ENCODE data around the gene ANKS1A. TPM values are rescaled to one million over a fixed set of nuclear protein-coding genes. Genes with fewer than 3 reads are reported as not detected.
"Not testable (repeated sequence)": the region's sequence is repeated elsewhere in the genome, so short reads cannot be mapped to it uniquely, and the experiment has no call there.

The ANKS1A gene
- total and polyA plus RNA-seq, 11 donors = 11.0 to 49.5 (median 29.3) TPM

DNA sequence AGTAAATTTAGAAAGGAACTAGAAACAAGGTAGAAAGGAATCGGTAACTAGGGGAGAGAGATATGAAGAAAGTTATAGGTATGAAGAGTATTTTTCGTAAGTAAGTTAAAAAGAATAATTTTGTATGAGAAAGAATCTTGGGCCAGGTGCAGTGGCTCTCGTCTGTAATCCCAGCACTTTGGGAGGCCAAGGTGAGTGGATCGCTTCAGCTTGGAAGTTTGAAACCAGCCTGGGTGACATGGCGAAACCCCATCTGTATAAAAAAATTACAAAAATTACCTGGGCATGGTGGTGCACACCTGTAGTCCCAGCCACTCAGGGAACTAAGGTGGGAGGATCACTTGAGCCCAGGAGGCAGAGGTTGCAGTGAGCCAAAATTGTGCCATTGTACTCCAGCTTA is 210.1 kb downstream of the ANKS1A start:
- TF ChIP-seq POLR2A (IDR thresholded peaks at IDR 0.05) = no peak
- TF ChIP-seq, protein P1, sequence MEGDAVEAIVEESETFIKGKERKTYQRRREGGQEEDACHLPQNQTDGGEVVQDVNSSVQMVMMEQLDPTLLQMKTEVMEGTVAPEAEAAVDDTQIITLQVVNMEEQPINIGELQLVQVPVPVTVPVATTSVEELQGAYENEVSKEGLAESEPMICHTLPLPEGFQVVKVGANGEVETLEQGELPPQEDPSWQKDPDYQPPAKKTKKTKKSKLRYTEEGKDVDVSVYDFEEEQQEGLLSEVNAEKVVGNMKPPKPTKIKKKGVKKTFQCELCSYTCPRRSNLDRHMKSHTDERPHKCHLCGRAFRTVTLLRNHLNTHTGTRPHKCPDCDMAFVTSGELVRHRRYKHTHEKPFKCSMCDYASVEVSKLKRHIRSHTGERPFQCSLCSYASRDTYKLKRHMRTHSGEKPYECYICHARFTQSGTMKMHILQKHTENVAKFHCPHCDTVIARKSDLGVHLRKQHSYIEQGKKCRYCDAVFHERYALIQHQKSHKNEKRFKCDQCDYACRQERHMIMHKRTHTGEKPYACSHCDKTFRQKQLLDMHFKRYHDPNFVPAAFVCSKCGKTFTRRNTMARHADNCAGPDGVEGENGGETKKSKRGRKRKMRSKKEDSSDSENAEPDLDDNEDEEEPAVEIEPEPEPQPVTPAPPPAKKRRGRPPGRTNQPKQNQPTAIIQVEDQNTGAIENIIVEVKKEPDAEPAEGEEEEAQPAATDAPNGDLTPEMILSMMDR (IDR thresholded peaks at IDR 0.05) = no peak
- Histone ChIP-seq H3K36me3 (no peaks in the 10 kb centered on the region), H3K9me3 (no peaks in the 10 kb centered on the region), H3K27me3 (no peaks in the 10 kb centered on the region), H3K4me3 (no peak overlapping the region), H3K27ac (no peak overlapping the region), H3K4me1 (peaks cover 0 to 20% (median 10%) of the 10 kb centered on the region in 12 donors)
- no peak for ATAC-seq
- intact Hi-C loops (cut with DNase I) = loop anchor here in 1 of 10 donors (5.0 kb wide), 1 partner anchor 42 kb away; no protein-coding TSS in a partner anchor
- DNase-seq = no peak
- WGBS, 4 donors = 95 to 97% (median 96%) methylated on average over 5 of the region's 5 CpGs

DNA sequence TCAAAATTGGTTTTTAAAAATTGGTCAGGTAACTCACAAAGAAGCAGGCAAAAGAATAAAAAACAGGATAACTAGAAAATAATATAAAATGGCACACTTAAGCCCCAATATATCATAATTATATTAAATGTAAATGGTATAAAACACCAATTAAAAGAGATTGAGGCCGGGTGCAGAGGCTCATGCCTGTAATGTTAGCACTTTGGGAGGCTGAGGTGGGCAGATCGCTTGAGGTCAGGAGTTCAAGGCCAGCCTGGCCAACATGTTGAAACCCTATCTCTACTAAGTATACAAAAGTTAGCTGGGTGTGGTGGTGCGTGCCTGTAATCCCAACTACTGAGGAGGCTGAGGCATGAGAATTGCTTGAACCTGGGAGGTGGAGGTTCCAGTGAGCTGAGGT is 216.0 kb downstream of the ANKS1A start:
- 95 to 99% (median 95%) methylated on average over 3 of the region's 3 CpGs for WGBS, 4 donors
- ATAC-seq = no peak
- no peaks in the 10 kb centered on the region for H3K4me1 ChIP-seq

DNA sequence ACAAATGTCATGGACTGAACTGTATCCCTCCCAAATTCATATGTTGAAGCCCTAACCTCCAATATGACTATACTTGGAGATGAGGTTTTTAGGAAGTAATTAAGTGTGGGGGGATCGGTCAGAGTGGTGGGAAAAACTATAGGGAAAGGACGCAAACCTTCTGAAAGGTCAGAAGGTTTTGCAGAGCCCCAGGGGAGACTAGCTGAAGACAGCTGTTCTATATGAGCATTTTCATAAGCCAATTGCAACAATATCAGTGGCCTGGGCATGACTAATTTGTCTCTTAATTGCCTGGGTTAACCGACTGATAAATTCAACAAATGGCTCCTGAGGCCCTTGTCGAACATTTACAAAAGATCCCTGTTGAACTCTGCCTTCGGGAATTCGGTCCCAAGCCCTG is 217.0 kb downstream of the ANKS1A start:
- H3K36me3 ChIP-seq; H3K27ac ChIP-seq; intact Hi-C loops (cut with DNase I); H3K4me1 ChIP-seq; H3K27me3 ChIP-seq; ATAC-seq; DNase-seq; H3K4me3 ChIP-seq: not testable (repeated sequence)
- WGBS, 4 donors = 85 to 93% (median 88%) methylated on average over 6 of the region's 6 CpGs
- peaks cover 0 to 12% (median 0%) of the 10 kb centered on the region in 12 donors for H3K9me3 ChIP-seq

More for the DNA sequence above, 216.0 kb downstream of the ANKS1A start:
- H3K27me3 ChIP-seq = no peaks in the 10 kb centered on the region
- no peak overlapping the region for H3K4me3 ChIP-seq
- peaks cover 0 to 12% (median 0%) of the 10 kb centered on the region in 12 donors for H3K9me3 ChIP-seq
- intact Hi-C loops (cut with DNase I) = no loop called here
- TF ChIP-seq POLR2A (IDR thresholded peaks at IDR 0.05) = no peak
- TF ChIP-seq, protein P1 (IDR thresholded peaks at IDR 0.05) = no peak
- DNase-seq = no peak
- no peak overlapping the region for H3K27ac ChIP-seq
- no peaks in the 10 kb centered on the region for H3K36me3 ChIP-seq

DNA sequence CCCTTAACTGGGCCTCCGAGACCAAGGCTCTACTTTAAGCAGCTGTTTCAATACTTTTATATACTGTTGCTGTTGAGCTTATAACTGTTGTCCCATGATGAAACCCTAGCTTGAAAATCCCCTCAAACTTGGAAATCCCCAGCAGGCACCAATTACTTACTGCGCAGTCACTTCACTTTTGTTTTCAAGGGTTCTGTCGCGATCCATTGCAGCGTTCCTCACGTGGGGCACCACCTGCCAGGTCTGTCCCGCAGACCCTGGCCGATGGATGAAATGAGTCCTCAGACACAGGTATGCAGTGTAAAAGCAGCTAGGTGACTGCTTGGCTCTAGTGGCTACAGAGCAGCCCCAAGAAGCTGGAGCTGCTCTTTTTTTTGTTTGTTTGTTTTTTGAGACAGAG is 218.2 kb downstream of the ANKS1A start:
- peaks cover 0 to 21% (median 0%) of the 10 kb centered on the region in 12 donors for H3K9me3 ChIP-seq
- 86 to 91% (median 88%) methylated on average over 8 of the region's 8 CpGs for WGBS, 4 donors
- DNase-seq; intact Hi-C loops (cut with DNase I); H3K36me3 ChIP-seq; H3K27ac ChIP-seq; H3K4me3 ChIP-seq; H3K27me3 ChIP-seq; H3K4me1 ChIP-seq; ATAC-seq: not testable (repeated sequence)

DNA sequence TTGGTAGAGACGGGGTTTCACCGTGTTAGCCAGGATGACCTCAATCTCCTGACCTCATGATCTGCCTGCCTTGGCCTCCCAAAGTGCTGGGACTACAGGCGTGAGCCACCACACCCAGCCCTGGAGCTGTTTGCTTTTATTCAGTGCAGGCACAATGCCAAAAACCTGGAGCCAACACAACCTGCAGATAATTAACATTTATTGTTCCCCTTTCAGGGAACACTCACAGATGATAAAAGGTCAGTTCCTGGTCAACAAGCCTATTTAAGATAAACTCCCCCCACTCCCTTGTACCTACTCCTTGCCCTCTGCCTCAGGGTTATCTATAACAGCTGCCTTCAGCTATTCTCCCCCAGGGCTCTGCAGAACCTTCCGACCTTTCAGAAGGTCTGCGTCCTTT is 218.7 kb downstream of the ANKS1A start:
- DNase-seq; intact Hi-C loops (cut with DNase I); H3K4me3 ChIP-seq; H3K27me3 ChIP-seq; H3K36me3 ChIP-seq; H3K4me1 ChIP-seq; H3K27ac ChIP-seq; ATAC-seq: not testable (repeated sequence)
- 63 to 72% (median 67%) methylated on average over 5 of the region's 5 CpGs for WGBS, 4 donors
- H3K9me3 ChIP-seq = peaks cover 0 to 23% (median 0%) of the 10 kb centered on the region in 12 donors

DNA sequence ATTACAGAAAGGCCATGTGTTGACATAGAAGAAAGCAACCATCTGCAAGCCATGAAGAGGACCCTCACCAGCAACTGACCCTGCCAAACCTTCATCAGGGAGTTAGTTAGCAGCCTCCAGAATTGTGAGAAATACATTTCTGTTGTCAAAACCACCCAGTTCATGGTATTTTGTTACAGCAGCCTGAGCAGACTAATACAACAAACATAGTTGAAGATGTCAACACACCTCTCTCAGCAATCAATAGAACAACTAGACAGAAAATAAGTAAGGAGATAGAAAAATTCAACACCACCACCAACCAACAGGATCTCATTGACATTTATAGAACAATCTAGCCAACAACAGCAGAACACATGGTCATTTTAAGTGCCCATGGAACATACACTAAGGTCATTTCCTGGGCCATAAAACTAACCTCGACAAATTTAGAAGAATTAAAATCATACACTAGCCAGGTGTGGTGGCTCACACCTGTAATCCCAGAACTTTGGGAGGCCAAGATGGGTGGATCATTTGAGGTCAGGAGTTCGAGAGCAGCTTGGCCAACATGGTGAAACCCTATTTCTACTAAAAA is 219.3 kb downstream of the ANKS1A start:
- H3K4me1 ChIP-seq = no peaks in the 10 kb centered on the region
- TF ChIP-seq, protein P1 (IDR thresholded peaks at IDR 0.05) = no peak
- TF ChIP-seq POLR2A (IDR thresholded peaks at IDR 0.05) = no peak

More for the DNA sequence above, 219.3 kb downstream of the ANKS1A start:
- no peaks in the 10 kb centered on the region for H3K36me3 ChIP-seq
- intact Hi-C loops (cut with DNase I) = no loop called here
- H3K4me3 ChIP-seq = no peak overlapping the region
- DNase-seq (no peak), ATAC-seq (no peak)
- H3K27ac ChIP-seq = no peak overlapping the region
- peaks cover 0 to 23% (median 0%) of the 10 kb centered on the region in 12 donors for H3K9me3 ChIP-seq
- 86 to 91% (median 90%) methylated on average over 2 of the region's 2 CpGs for WGBS, 4 donors
- H3K27me3 ChIP-seq = no peaks in the 10 kb centered on the region
